Fibroblast of pulmonary artery (primary cell): ENCODE measurements around the gene ATF4.
A peak's percentile ranks its signal among the peaks of the same experiment; 100 is the strongest.

Experiments used
- DNase-seq: peaks from one replicate; pipeline ENCODE4 v3.0.0-alpha.2; 2010; ENCODE audit warnings: low read depth
- H3K4me3 ChIP-seq: replicated peaks from 2 replicates; pipeline ENCODE4 v1.5.1; 2011; ENCODE audit warnings: low read depth, mild to moderate bottlenecking, control low read depth, low read length, moderate library complexity
- CTCF ChIP-seq: IDR thresholded peaks from 2 replicates; pipeline ENCODE4 v1.5.1; 2011; ENCODE audit warnings: mild to moderate bottlenecking, control low read depth, low read length, inconsistent platforms; ENCODE audit errors: missing control alignments

The ATF4 gene

GRCh38 chr22:39490135-39490798, 30.1 kb upstream of the ATF4 start:
- peak; percentile 77 for DNase-seq
- no peak overlapping the region for H3K4me3 ChIP-seq
- no peak for TF ChIP-seq CTCF

- TF ChIP-seq CTCF = no peak
- no peak overlapping the region for H3K4me3 ChIP-seq
- no peak for DNase-seq
Observed at GRCh38 chr22:39490966-39491680, 29.2 kb upstream of the ATF4 start.

GRCh38 chr22:39491696-39492095, 28.7 kb upstream of the ATF4 start:
- DNase-seq = no peak
- no peak for TF ChIP-seq CTCF
- H3K4me3 ChIP-seq = no peak overlapping the region

- no peak overlapping the region for H3K4me3 ChIP-seq
Observed at GRCh38 chr22:39492186-39492585, 28.2 kb upstream of the ATF4 start.

GRCh38 chr22:39493759-39494158, 26.6 kb upstream of the ATF4 start:
- H3K4me3 ChIP-seq = no peak overlapping the region
- no peak for TF ChIP-seq CTCF
- peak; percentile 51 for DNase-seq

More at GRCh38 chr22:39492186-39492585, 28.2 kb upstream of the ATF4 start:
- no peak for TF ChIP-seq CTCF
- no peak for DNase-seq

GRCh38 chr22:39494471-39495120, 25.8 kb upstream of the ATF4 start:
- no peak for TF ChIP-seq CTCF
- H3K4me3 ChIP-seq = no peak overlapping the region
- no peak for DNase-seq
